DMS114 treated with DMSO at 0.1 percent for 48 hours (cell line): ENCODE results near the gene CTXN2.
A peak's percentile ranks its signal among the peaks of the same experiment; 100 is the strongest.

ENCODE experiments used
- DNase-seq: peaks from one replicate; lab custom pipeline; 2025; ENCODE audit not compliant: unreplicated experiment; lab: John Stamatoyannopoulos, UW

The CTXN2 gene

DNA sequence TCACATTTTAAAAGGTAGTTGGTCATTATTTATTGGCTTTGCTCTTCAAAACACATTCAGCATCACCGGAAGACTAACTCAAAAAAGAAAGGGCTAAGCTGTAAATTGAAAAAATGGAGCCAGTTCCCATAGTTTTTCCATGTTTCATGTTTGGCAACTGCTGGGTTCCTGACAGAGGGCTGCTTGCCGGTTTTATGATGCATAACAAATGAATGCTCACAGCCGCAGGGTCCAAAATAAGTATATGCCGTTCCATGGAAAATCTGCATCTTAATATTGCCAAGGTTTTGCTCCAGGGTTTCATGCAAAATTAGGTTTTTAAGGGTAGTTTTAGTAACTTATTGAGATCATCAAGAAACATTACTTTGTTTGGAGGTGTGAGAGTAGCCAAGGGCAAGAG lies 30.4 kb downstream of the CTXN2 start:
- DNase-seq, result no peak

DNA sequence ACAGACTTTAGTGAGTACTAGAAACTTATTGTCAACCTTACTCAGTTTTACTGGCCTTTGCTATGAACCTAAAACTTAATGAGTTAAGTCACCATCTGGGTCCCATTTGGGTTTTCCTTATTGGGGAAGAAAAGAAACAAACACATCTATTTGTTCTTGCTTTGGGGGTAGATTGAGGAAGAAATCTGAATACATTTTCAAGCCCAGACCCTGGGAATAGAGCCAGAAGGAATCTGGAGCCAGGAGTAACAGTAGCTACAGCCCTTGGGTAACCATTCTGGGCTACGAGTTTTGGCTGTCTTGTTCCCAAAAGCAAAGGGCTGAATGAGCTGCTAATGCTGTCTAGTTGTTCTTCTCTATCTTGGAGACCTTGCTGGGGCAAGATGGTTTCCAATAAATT lies 31.2 kb downstream of the CTXN2 start:
- DNase-seq, result no peak

GRCh38 chr15:48225771-48226170 lies 34.3 kb downstream of the CTXN2 start:
- DNase-seq, result no peak

DNA sequence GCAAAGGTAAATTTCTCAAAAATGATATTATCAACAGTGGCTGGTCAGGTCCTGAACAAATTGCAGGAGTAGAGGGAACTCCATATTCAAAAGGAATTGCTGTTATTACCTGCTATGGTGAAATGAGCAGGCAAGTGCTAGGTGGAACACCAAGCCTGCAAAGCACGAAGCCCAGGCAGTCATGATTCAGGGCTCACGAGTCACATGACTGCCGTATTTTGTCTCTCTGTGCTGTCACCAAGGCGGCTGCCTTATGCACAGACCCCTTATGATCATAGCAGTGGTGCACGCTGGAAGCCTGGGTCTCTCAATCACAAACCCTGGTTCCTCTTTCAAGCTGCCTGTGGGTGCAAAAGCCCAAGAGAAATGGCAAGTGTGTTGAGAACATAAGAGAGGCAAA lies 39.0 kb downstream of the CTXN2 start:
- no peak for DNase-seq

GRCh38 chr15:48233246-48233645 lies 41.8 kb downstream of the CTXN2 start:
- DNase-seq, result no peak

GRCh38 chr15:48239334-48239733 lies 47.9 kb downstream of the CTXN2 start:
- no peak for DNase-seq

- no peak for DNase-seq
Measured at GRCh38 chr15:48242015-48242414, 50.5 kb downstream of the CTXN2 start.

- no peak for DNase-seq
Measured at GRCh38 chr15:48242535-48242934, 51.1 kb downstream of the CTXN2 start.

DNA sequence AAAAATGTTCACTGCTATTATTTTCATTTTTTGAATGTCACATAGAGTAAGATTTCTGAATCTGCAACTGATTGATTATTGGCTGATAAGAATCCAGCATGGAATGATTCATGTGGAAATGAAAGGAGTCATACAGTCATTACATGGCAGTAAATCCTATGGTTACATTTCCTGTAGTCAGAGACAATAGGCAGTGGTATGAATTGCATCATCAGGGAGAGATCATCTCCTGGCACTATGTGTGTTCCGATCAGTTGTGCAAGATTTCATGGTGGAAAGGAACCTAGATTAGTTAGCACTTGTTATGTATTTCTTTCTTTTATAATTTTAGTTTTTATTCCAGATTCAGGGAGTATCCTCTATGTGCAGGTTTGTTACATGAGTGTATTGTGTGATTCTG lies 53.5 kb downstream of the CTXN2 start:
- DNase-seq, result no peak

DNA sequence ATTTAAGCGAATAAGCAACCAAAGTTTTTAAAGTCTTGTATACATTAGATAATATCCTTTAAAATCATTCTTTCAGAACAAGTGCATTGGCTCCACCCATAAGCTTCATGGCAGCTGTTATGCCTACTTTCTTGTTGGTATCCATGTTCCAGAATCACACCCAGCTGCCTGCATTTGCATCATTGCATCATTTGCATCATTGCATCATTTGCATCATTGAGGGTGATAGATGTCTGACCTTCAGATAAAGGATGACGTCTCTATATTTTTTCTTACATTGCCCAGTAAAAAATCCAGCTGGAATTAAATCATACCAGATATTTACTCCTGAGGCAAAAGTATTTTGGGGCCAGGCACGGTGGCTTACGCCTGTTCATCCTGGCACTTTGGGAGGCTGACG lies 56.9 kb downstream of the CTXN2 start:
- no peak for DNase-seq

DNA sequence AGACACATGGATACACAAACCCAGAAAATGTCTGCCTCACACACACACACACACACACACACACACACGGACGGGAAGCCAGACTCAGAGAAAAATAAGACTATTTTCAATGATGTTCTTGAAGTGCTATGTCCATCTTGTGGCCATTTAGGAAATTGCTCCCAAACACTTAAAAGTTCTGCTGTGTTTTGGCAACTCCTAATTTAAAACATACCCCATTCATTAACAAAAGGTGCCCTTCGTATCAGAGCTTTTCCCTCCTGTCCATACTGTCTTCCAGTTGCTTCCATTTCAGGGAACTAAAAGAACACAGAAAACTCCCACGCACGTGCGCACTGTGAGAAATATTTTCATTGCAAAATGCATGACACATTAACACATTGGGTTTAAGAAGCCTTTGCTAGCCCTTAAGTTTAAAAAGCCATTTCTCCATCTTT lies 59.2 kb downstream of the CTXN2 start:
- peak; percentile 65 for DNase-seq

- no peak for DNase-seq
Measured at GRCh38 chr15:48253172-48253571, 61.7 kb downstream of the CTXN2 start.
